H1 (cell line): Measurements from ENCODE around the gene DNAJC7. TPM values are rescaled to one million over a fixed set of nuclear protein-coding genes. Genes with fewer than 3 reads are reported as not detected.

Experiments used
- ASH2L ChIP-seq: fragments of 200-600, 300-600 bp; sonication (generic); IDR thresholded peaks from one replicate; pipeline ENCODE4 v1.7.1; 2017; ENCODE audit warnings: low read length
- GTF2F1 ChIP-seq: IDR thresholded peaks from 2 replicates; pipeline ENCODE4 v1.6.1; 2012; ENCODE audit warnings: low read depth, low read length, improper control_type of control experiment, borderline replicate concordance
- RAD21 ChIP-seq, 2 experiments: IDR thresholded peaks in 1 of 2; conservative IDR thresholded peaks in 1 of 2; 2 replicates each; pipeline ENCODE4 v1.6.1; 2011; ENCODE audit warnings: low read depth in 2 of 2, low read length in 2 of 2, improper control_type of control experiment in 1 of 2, inconsistent platforms in 1 of 2, mild to moderate bottlenecking in 1 of 2, moderate library complexity in 1 of 2
- RNF2 ChIP-seq: fragments of 200-900, 300-1000 bp; sonication (generic); IDR thresholded peaks from 2 replicates; pipeline ENCODE4 v1.7.1; 2016; ENCODE audit warnings: borderline replicate concordance, low read depth, mild to moderate bottlenecking, antibody characterized with exemption, low read length; ENCODE audit not compliant: poor library complexity, severe bottlenecking; ENCODE audit errors: missing control alignments
- polyA plus RNA-seq, 7 experiments: library from polyadenylated mRNA; depleted of rRNA in 3 of 7; stranded (reverse) in 5 of 7; unstranded in 2 of 7; fragments of >200 nt in 5 of 7; fragments of 200-250 nt in 2 of 7; gene quantifications; 1 replicate in 5 of 7; 2 replicates in 1 of 7; 4 replicates in 1 of 7; pipeline versions ENCODE4 v1.2.1 to v1.2.3, GENCODE V29; 2011 to 2013; ENCODE audit warnings: missing spikeins in 2 of 7, mixed read lengths in 2 of 7
- total RNA-seq: library from RNA; stranded (reverse); fragmentation: NEBNext Ultra II Directional; extraction: Animal tissue kit (Norgen Biotek cat#: 25700); gene quantifications from 2 replicates; pipeline ENCODE4 v1.2.1, GENCODE V29; 2021

The DNAJC7 gene
- total and polyA plus RNA-seq, 2 of the 8 experiments (the other 6 are each of a cell fraction or from before 2014, with no cell fraction given): 31.0 to 148 TPM

- TF ChIP-seq RNF2: no peak
- no peak for TF ChIP-seq ASH2L
- TF ChIP-seq GTF2F1: no peak
- TF ChIP-seq RAD21 (IDR thresholded peaks at IDR 0.05 in 1 of 2, conservative IDR thresholded peaks at IDR 0.05 in 1 of 2; ENCODE audit: low read depth in 2 of 2, low read length in 2 of 2): no peak
These were observed 15.5 kb downstream of the DNAJC7 start (continued) for GRCh38 chr17:42001729-42002128.
